HEK293T (cell line): ENCODE results near the gene TBC1D19.

Experiments
- CTCF ChIA-PET: fragments of 350-600 bp; formaldehyde crosslinking; extraction: SDS; loops from one replicate; lab custom pipeline; 2021; ENCODE audit warnings: antibody characterized with exemption, inconsistent platforms; lab: Yijun Ruan, JAX
- POLR2A ChIA-PET: fragments of 350-600 bp; formaldehyde crosslinking; extraction: SDS; loops from one replicate; lab custom pipeline; 2020; ENCODE audit warnings: antibody characterized with exemption, inconsistent platforms; lab: Yijun Ruan, JAX
- DNase-seq: peaks from one replicate; pipeline ENCODE4 v3.0.0; 2012; ENCODE audit warnings: mixed read lengths; ENCODE audit errors: extremely low spot score
- ARNT ChIP-seq: fragments of 450-650 bp; IDR thresholded peaks from 2 replicates; pipeline ENCODE4 v1.6.1; 2017; ENCODE audit warnings: mild to moderate bottlenecking
- BHLHE40 ChIP-seq: fragments of 450-650 bp; IDR thresholded peaks from 2 replicates; pipeline ENCODE4 v1.6.1; 2016; ENCODE audit warnings: mild to moderate bottlenecking, moderate library complexity, borderline replicate concordance
- CTBP1 ChIP-seq: fragments of 450-650 bp; IDR thresholded peaks from 2 replicates; pipeline ENCODE4 v1.6.1; 2016; ENCODE audit warnings: borderline replicate concordance
- ELF4 ChIP-seq: fragments of 450-650 bp; IDR thresholded peaks from 2 replicates; pipeline ENCODE4 v1.6.1; 2017; ENCODE audit warnings: antibody characterized with exemption
- FOXA1 ChIP-seq: fragments of 450-650 bp; IDR thresholded peaks from 2 replicates; pipeline ENCODE4 v1.6.1; 2016; ENCODE audit warnings: mild to moderate bottlenecking
- FOXK2 ChIP-seq: fragments of 450-650 bp; IDR thresholded peaks from 2 replicates; pipeline ENCODE4 v1.6.1; 2016; ENCODE audit warnings: mild to moderate bottlenecking
- FOXM1 ChIP-seq: fragments of 450-650 bp; IDR thresholded peaks from 2 replicates; pipeline ENCODE4 v1.6.1; 2017; ENCODE audit warnings: mild to moderate bottlenecking, borderline replicate concordance
- HDGF ChIP-seq: fragments of 450-650 bp; IDR thresholded peaks from 2 replicates; pipeline ENCODE4 v1.6.1; 2017; ENCODE audit warnings: antibody characterized with exemption, borderline replicate concordance
- L3MBTL2 ChIP-seq: fragments of 450-650 bp; conservative IDR thresholded peaks from 2 replicates; pipeline ENCODE4 v1.6.1; 2016; ENCODE audit warnings: mild to moderate bottlenecking
- LEF1 ChIP-seq: fragments of 450-650 bp; IDR thresholded peaks from 2 replicates; pipeline ENCODE4 v1.6.1; 2017; ENCODE audit warnings: mild to moderate bottlenecking, borderline replicate concordance
- NFRKB ChIP-seq: fragments of 450-650 bp; IDR thresholded peaks from 2 replicates; pipeline ENCODE4 v1.6.1; 2016; ENCODE audit warnings: mild to moderate bottlenecking, moderate library complexity
- SP1 ChIP-seq: fragments of 450-650 bp; IDR thresholded peaks from 2 replicates; pipeline ENCODE4 v1.6.1; 2017
- SUZ12 ChIP-seq: fragments of 450-650 bp; IDR thresholded peaks from 2 replicates; pipeline ENCODE4 v1.6.1; 2016; ENCODE audit warnings: mild to moderate bottlenecking
- TARDBP ChIP-seq: fragments of 450-650 bp; IDR thresholded peaks from 2 replicates; pipeline ENCODE4 v1.6.1; 2016
- ZNF384 ChIP-seq: fragments of 450-650 bp; IDR thresholded peaks from 2 replicates; pipeline ENCODE4 v1.6.1; 2016
- TF ChIP-seq, protein P1 (sequence below): fragments of 450-650 bp; IDR thresholded peaks from 2 replicates; pipeline ENCODE4 v1.6.1; 2016

Gene TBC1D19

DNA sequence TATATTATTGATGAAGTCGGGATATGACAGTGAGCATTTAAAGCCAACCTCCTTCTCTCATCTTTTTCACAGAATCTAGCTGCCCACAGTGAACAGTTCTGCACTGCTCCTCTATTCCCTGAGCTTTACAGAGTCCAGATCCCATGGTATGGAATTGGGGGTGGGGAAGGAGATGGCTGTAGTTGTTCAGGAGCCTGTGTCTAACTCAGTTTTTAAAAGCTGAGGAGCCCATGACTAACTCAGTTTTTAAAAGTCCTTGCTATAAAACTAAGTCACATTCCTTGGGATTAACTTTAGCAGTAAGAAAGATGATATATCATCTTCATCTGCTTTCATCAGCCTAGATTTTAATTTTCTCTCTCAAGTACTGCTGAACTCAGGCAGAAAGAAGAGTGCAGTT, 180.3 kb downstream of the TBC1D19 start:
- TF ChIP-seq L3MBTL2 (no peak), FOXA1 (no peak), NFRKB (no peak), ARNT (no peak), FOXK2 (no peak), ZNF384 (no peak), LEF1 (no peak), SUZ12 (no peak), HDGF (no peak)
- TF ChIP-seq, protein P1, sequence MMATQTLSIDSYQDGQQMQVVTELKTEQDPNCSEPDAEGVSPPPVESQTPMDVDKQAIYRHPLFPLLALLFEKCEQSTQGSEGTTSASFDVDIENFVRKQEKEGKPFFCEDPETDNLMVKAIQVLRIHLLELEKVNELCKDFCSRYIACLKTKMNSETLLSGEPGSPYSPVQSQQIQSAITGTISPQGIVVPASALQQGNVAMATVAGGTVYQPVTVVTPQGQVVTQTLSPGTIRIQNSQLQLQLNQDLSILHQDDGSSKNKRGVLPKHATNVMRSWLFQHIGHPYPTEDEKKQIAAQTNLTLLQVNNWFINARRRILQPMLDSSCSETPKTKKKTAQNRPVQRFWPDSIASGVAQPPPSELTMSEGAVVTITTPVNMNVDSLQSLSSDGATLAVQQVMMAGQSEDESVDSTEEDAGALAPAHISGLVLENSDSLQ: no peak
- ChIA-PET POLR2A (no interaction called here), CTCF (interaction anchor here (0.9 kb wide), 1 partner anchor 30 kb away, joined by 3 read pairs; no protein-coding TSS in a partner anchor)
- DNase-seq: no peak

DNA sequence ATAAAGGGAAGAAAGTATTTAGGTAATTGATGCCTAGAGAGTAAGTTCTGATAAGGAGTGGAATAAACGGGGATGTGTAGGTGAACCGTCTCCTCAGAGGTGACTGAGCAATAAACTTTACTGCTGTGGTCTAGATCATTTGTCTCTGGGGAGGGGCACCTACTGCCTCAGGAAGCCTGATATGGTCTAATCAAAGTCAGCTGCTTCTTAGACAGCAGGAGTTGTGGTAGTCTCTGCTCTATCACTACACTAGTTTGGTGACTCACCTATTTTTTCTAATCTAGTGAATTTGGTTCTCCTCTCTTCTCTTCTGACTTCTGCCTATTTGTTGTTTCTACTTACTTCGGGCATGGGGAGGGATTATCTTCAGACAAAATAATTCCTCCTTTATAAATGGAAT, 181.6 kb downstream of the TBC1D19 start:
- no peak for DNase-seq
- TF ChIP-seq LEF1 (no peak), ARNT (no peak), L3MBTL2 (no peak), CTBP1 (no peak), TARDBP (no peak)
- TF ChIP-seq, protein P1: no peak
- ChIA-PET CTCF (no interaction called here), POLR2A (no interaction called here)

DNA sequence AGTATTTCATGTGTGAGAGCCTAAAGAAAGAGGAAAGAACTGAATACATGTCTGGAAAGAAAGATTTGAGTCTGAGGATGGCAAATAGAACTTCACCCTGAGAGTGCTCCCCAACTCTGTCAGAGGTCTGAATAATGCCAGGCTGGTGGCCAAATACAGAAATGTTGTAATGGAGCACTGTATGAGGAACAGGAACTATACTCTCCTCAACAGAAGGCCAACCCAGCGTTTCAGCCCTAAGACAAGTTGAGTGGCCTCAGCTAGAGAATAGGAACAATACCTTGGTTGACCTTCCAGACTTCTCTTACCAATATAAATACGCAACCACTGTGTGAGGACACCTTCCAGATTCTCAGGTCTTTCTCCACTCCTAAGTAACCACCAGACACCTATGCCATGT, 182.3 kb downstream of the TBC1D19 start:
- CTCF ChIA-PET: interaction anchor here (0.5 kb wide), 1 partner anchor 239 kb away, joined by 3 read pairs; no protein-coding TSS in a partner anchor

DNA sequence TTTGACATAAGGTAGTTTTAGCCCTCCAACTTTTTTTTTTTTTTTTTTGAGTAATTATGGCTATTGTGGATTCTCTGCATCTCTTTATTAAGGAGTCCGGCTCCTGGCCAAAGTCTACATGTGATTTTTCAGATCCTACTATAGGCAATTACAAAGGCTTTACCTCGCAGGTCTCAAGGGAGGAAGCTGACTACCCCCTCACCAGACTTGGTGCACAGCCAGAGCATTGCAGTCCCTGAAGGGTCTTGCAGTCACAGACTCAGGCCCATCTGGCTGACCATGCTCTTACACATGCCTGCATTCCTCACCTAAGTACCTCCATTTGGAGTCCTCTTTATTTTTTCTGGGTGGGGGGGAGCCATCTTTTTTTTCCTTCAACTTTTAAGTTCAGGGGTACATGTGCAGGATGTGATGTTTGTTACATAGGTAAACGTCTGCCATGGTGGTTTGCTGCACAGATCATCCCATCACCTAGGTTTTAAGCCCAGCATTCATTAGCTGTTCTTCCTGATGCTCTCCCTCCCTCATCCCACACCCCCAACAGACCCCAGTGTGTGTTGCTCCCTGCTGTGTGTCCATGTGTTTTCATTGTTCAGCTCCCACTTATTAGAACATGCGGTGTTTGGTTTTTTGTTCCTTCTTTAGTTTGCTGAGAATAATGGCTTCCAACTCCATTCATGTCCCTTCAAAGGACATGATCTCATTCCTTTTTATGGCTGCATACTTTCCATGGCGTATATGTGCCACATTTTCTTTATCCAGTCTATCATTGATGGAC, 188.4 kb downstream of the TBC1D19 start:
- TF ChIP-seq ZNF384 (no peak), BHLHE40 (no peak), HDGF (no peak), FOXK2 (no peak), SP1 (no peak), NFRKB (no peak), CTBP1 (no peak)
- DNase-seq: no peak
- ChIA-PET CTCF (interaction anchor here (0.7 kb wide), 1 partner anchor 238 kb away, joined by 3 read pairs; no protein-coding TSS in a partner anchor), POLR2A (no interaction called here)

More for the DNA sequence above, 182.3 kb downstream of the TBC1D19 start:
- POLR2A ChIA-PET: no interaction called here
- TF ChIP-seq FOXK2 (no peak), L3MBTL2 (no peak), ZNF384 (no peak), CTBP1 (no peak), BHLHE40 (no peak), FOXM1 (no peak), HDGF (no peak)
- DNase-seq: no peak

DNA sequence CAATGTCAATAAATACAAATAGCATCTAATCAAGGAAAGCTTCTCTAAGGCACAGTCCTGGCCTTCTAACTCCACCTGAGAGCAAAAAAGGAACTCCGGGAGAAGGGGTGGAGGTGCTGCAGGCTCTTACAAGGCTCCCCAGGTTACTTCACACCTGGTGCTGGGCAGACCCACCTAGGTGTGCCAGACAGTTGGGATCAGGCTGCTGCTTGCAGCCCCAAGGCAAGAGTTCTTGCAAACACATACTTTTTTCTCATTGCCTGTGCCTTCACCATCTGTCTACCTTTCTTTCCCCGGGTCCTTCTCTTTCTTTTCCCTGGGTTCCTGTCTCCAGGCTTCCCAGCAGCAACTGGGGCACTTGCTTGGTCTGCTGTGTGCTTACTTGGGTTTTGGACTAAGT, 195.3 kb downstream of the TBC1D19 start:
- POLR2A ChIA-PET: no interaction called here
- TF ChIP-seq FOXA1: no peak
- TF ChIP-seq FOXM1: no peak
- no peak for TF ChIP-seq NFRKB
- CTCF ChIA-PET: no interaction called here
- DNase-seq: no peak

DNA sequence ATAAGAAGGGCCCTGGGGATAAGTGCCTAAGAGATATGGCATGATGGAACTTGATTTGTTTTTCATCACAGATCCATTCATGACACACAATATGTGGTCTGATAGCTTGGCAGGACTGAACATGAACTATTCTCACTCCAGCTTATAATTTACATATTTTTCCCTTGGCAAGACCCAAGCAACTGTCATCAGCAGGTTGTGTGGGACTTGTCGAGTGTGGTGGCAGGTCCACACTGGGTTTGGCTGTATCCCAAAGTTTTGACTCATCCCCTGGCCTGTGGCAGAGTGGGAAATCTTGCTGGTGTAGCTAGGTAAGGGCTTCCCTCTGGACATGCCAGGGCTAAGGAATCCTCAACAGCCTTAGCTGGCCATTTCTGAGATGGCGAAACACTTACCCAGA, 195.8 kb downstream of the TBC1D19 start:
- ChIA-PET POLR2A (no interaction called here), CTCF (no interaction called here)
- no peak for DNase-seq
- TF ChIP-seq TARDBP (no peak), NFRKB (no peak), FOXK2 (no peak), ARNT (no peak), CTBP1 (no peak), HDGF (no peak), BHLHE40 (no peak), SUZ12 (no peak), ZNF384 (no peak), L3MBTL2 (no peak), FOXA1 (no peak), FOXM1 (no peak), LEF1 (no peak), ELF4 (no peak), SP1 (no peak)
- TF ChIP-seq, protein P1: no peak

DNA sequence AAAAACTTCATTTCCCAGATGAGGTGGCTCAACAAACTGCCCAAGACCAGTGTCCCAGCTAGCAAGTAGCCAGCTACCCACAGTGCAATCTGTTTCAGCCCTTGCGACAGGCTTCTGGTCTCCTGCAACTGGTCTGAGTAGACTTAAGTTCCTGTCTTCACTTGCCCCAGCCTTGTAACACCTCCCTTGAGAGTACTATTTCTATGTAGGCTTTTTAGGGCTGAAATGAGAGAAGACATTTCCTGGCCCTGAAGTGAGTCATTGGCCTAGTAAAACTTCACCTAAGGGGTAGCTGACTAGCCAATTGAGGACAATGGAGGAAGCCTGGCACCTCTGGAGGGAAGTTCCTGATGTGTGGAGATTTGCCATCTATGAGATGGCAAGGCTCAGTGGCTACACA, 196.7 kb downstream of the TBC1D19 start:
- DNase-seq: no peak
- CTCF ChIA-PET: no interaction called here
- POLR2A ChIA-PET: no interaction called here
- TF ChIP-seq L3MBTL2 (no peak), SP1 (no peak)
